ENCODE results near the gene NUDT22. TPM values are rescaled to one million over a fixed set of nuclear protein-coding genes. Genes with fewer than 3 reads are reported as not detected.

NUDT22 gene
- polyA plus RNA-seq, 1 donor (not counting 4 experiments of a cell fraction or from before 2014, with no cell fraction given), result 31.1 TPM

- no peak for FAIRE-seq
- peaks cover 53 to 77% of the 10 kb centered on the region in 2 experiments for H3K36me3 ChIP-seq (ENCODE audit: control insufficient read depth in 2 of 2, extremely low read depth in 1 of 2, insufficient read depth in 2 of 2, low read length in 2 of 2)
These were observed 33.5 kb downstream of the NUDT22 start for GRCh38 chr11:64259533-64260067.

GRCh38 chr11:64260147-64260708 lies 34.2 kb downstream of the NUDT22 start:
- Histone ChIP-seq H2AFZ (ENCODE audit: control insufficient read depth, low read length) (no peak overlapping the region), H3K79me2 (ENCODE audit: control insufficient read depth, insufficient read depth, low read length) (peaks cover 14% of the 10 kb centered on the region), H3K9ac (ENCODE audit: control insufficient read depth, extremely low read depth, insufficient read depth, low read length) (no peak overlapping the region), H3K9me3 (ENCODE audit: control insufficient read depth, low read depth, low read length) (no peaks in the 10 kb centered on the region), H3K36me3 (ENCODE audit: control insufficient read depth in 2 of 2, extremely low read depth in 1 of 2, insufficient read depth in 2 of 2, low read length in 2 of 2) (peaks cover 51 to 72% of the 10 kb centered on the region in 2 experiments), H4K20me1 (ENCODE audit: control insufficient read depth, extremely low read depth, insufficient read depth, low read length) (no peaks in the 10 kb centered on the region), H3K4me2 (ENCODE audit: control insufficient read depth, extremely low read depth, insufficient read depth, low read depth, low read length) (no peak overlapping the region), H3K27ac (ENCODE audit: control insufficient read depth, insufficient read depth, low read length) (no peak overlapping the region), H3K27me3 (ENCODE audit: control insufficient read depth, extremely low read depth, insufficient read depth, low read length) (no peaks in the 10 kb centered on the region), H3K9me1 (ENCODE audit: control insufficient read depth, extremely low read depth, insufficient read depth, low read length) (peaks cover 2% of the 10 kb centered on the region), H3K4me1 (ENCODE audit: control insufficient read depth, extremely low read depth, insufficient read depth, low read length) (peaks cover 17% of the 10 kb centered on the region), H3K4me3 (ENCODE audit: control insufficient read depth in 2 of 3, extremely low read depth in 1 of 3, insufficient read depth in 2 of 3, low read depth in 1 of 3, low read length in 3 of 3) (no peak overlapping the region)
- dilution Hi-C loops (cut with MboI; ENCODE audit: extremely low pct_ligation_motif_present, low sequenced_read_pairs), result no loop called here
- FAIRE-seq, result no peak
- TF ChIP-seq CTCF (optimal IDR thresholded peaks at IDR 0.05 in 1 of 3, IDR thresholded peaks at IDR 0.05 in 1 of 3, conservative IDR thresholded peaks at IDR 0.05 in 1 of 3; ENCODE audit: extremely low read depth in 1 of 3, insufficient read depth in 2 of 3, low read length in 3 of 3), result no peak
- DNase-seq (ENCODE audit: low read depth, low spot score), result no peak

More at GRCh38 chr11:64259533-64260067, 33.5 kb downstream of the NUDT22 start:
- Histone ChIP-seq H3K27me3 (ENCODE audit: control insufficient read depth, extremely low read depth, insufficient read depth, low read length) (no peaks in the 10 kb centered on the region), H3K9ac (ENCODE audit: control insufficient read depth, extremely low read depth, insufficient read depth, low read length) (no peak overlapping the region), H3K4me2 (ENCODE audit: control insufficient read depth, extremely low read depth, insufficient read depth, low read depth, low read length) (no peak overlapping the region), H3K9me3 (ENCODE audit: control insufficient read depth, low read depth, low read length) (no peaks in the 10 kb centered on the region), H3K9me1 (ENCODE audit: control insufficient read depth, extremely low read depth, insufficient read depth, low read length) (peaks cover 2% of the 10 kb centered on the region), H3K79me2 (ENCODE audit: control insufficient read depth, insufficient read depth, low read length) (peaks cover 16% of the 10 kb centered on the region), H3K27ac (ENCODE audit: control insufficient read depth, insufficient read depth, low read length) (no peak overlapping the region), H3K4me3 (ENCODE audit: control insufficient read depth in 2 of 3, extremely low read depth in 1 of 3, insufficient read depth in 2 of 3, low read depth in 1 of 3, low read length in 3 of 3) (no peak overlapping the region), H3K4me1 (ENCODE audit: control insufficient read depth, extremely low read depth, insufficient read depth, low read length) (peaks cover 17% of the 10 kb centered on the region), H4K20me1 (ENCODE audit: control insufficient read depth, extremely low read depth, insufficient read depth, low read length) (no peaks in the 10 kb centered on the region), H2AFZ (ENCODE audit: control insufficient read depth, low read length) (no peak overlapping the region)
- no peak for DNase-seq (ENCODE audit: low read depth, low spot score)
- no peak for TF ChIP-seq CTCF (optimal IDR thresholded peaks at IDR 0.05 in 1 of 3, IDR thresholded peaks at IDR 0.05 in 1 of 3, conservative IDR thresholded peaks at IDR 0.05 in 1 of 3; ENCODE audit: extremely low read depth in 1 of 3, insufficient read depth in 2 of 3, low read length in 3 of 3)
- dilution Hi-C loops (cut with MboI; ENCODE audit: extremely low pct_ligation_motif_present, low sequenced_read_pairs), result no loop called here
